ENCODE data around the gene TUBB4A.

Gene TUBB4A

DNA sequence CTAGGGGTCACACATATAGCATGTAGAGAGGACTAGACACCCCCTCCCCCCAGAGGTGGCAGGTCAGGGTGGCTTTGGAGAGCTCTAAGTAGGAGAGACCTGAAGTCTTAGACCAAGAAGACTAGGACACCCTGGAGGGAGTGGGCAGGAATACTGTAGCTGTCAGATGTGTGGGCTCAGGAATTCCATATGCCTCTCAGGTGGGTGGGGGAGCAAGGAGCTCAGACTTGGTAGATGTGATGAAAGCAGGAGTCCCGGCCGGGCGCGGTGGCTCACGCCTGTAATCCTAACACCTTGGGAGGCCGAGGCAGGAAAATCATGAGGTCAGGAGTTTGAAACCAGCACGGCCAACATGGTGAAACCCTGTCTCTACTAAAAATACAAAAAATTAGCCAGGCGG lies 36.4 kb downstream of the TUBB4A start:
- no peak for DNase-seq

- no peak for DNase-seq
Measured at GRCh38 chr19:6465006-6465405, 37.1 kb downstream of the TUBB4A start.

GRCh38 chr19:6464070-6464873 lies 37.8 kb downstream of the TUBB4A start, which contains the start of gene CRB3:
Gene CRB3, plus strand, starts transcription at chr19:6464271. Its CDS starts 431 bp downstream, at chr19:6464702.
- DNase-seq: no peak

DNA sequence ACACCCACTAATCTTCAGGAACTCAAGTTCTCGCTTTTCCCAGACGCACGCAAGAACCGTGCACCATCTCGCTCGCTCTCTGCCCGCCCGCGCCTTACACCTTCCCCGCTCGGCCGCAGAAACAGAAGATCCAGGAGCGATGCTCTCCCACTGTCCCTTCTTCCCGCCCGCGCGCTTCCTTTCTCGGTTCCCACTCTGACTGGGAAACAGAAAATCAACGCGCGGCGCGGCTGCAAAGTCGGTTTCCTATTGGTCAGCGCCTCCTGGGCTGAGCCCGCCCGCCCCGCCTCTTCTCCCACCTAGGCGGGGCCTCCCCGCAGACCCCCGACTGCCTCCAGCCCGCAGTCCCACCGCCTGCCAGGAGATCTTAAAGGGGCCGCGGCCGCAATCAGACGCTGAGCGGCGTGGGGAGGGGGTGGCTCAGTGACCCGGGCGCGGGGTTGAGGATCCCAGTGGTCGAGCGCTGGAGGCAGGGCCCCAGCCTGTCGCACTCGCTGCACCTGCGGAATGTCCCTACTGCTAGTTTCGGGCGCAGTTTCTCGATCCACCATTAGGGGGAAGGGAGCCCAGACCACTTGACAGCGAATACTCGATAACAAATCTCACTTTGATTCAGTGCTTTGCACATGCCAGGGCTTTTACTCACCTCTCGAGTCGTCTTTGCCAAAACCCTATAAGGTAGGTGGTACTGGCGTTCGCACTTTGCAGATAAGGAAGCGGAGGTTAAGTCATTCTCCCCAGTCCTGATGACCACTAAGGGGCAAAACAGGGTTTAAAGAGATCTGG lies 41.8 kb downstream of the TUBB4A start:
- peak; percentile 97 to 98 for DNase-seq

DNA sequence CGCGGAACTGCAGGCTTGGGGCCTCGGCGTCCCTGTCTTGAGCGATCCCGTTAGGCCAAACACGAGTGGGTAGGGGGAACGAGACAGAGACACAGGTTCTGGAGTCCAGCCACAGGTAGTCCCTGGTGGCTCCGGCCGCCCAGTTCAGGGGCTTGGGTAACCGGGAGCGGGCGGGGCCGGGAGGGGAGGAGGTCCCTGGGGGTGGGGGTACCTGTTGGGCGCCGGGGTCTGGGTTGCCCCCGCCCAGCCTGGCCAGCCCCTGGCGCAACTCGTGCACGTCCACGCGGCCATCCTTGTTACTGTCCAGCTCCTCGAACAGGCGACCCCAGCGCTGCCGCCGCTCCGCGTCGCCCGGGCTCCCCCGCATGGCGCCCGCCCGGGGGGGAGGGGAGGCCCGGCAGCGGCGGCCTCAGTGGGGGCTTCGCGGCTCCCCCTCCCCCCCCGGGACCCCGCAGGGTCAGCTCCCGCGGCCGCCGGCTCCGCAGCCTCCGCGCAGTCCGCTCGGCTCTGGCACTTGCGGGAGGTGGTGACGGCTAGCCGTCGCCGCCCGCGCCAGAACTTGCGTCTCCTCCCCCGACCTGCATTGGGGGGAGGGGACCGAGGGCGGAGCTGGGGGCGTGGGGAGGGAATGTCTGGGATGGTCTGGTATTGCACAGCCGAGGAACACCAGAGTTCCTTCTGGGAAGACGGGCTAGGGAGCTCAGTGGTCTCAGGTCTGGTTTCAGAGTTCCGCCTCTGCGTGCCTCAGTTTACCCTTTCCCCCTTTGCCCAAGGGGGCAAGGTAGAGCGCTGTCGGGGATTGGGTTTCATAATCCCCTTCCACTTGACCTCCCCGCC lies 42.6 kb downstream of the TUBB4A start, which contains the start of gene SLC25A23:
SLC25A23 (minus strand) TSS at position 531 of the 837 bp plus-strand sequence; CDS start at position 367, 164 bp downstream.
- DNase-seq: peak; percentile 39 to 48

GRCh38 chr19:6458695-6459261 lies 43.3 kb downstream of the TUBB4A start:
- no peak for DNase-seq

DNA sequence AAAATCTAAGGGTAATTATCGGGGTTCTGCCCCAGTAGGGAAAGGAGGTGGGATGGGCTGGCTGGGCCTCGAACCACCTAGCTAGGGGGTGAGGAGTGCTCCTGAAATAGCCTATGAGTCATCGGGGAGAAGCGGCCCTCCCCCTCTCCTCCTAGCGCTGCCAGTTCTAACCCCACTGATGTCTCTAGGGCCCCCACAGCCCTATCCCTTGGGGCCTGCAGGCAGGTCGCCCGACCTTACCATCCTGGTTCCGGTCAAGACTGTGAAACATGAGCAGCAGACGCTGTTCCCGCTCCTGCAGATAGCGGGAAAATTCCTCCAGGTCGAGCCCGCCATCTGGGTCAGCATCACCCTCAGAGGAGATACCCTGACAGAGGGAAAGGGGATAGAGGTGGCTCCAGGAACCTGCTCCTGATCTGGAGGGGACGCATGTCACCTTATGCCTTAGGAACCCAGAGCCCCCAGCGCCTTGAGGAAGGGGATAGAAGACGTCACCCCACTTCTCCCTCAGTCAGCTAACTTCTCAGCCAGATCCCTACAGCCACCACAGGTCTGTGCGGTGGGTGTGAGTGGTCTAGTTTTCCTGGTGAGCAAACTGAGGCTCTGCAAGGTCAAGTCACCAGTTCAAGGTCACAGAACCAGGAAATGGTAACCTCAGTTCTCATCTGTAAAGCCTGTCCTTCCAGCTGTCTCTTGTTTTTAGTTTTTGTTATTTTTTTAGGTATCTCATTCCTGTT lies 44.0 kb downstream of the TUBB4A start:
- no peak for DNase-seq

GRCh38 chr19:6455924-6456323 lies 46.2 kb downstream of the TUBB4A start:
- no peak for DNase-seq

- no peak for DNase-seq
Measured at GRCh38 chr19:6453951-6454565, 48.1 kb downstream of the TUBB4A start.

GRCh38 chr19:6452899-6453298 lies 49.2 kb downstream of the TUBB4A start:
- no peak for DNase-seq

DNA sequence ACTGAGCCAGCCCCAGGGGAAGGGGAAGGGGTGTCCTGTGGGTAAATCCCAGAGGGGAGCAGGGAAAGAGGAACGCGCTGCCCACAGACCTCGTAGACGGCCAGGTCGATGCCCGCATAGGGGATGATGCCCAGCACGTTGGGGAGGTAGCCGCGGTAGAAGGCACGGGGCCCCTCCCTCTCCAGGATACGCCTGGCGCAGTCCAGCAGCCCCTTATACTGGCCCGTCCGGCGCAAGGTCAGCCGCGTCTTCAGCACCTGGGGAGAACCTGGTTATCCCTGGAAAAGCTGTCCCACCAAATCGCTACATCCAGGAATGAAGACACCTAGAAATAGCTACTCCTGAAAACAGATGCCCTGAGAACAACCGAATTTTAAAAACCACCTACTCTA lies 49.9 kb downstream of the TUBB4A start:
- no peak for DNase-seq

- DNase-seq: no peak
Measured at GRCh38 chr19:6451583-6452222, 50.4 kb downstream of the TUBB4A start.

GRCh38 chr19:6450166-6450565 lies 51.9 kb downstream of the TUBB4A start:
- no peak for DNase-seq

GRCh38 chr19:6448045-6448444 lies 54.1 kb downstream of the TUBB4A start:
- no peak for DNase-seq

DNA sequence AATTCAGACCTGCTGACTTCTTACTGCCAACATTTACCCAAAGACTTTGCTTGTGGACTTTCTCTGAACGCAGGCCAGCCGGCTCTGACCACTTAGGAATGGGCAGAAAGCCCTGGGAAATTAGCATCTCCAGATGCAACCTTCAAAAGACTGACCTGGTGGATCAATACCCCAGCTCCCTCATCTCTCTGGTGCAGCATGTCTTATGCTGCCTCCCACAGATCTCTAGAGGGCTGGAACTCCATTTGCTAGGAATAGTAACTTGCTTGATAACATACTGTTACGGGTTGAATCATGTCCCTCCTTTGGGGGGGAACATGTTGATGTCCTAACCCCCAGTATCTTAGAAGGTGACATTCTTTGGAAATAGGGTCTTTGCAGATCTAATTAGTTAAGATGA lies 55.7 kb downstream of the TUBB4A start:
- no peak for DNase-seq

Data from Kasumi-1 (cell line).